OCI-LY3 (cell line): ENCODE data around the gene MPV17L2.

ENCODE experiments used
- H2AFZ ChIP-seq: fragments of 200-600, 300-600 bp; shearing (Covaris generic); 2 replicates; pipeline ENCODE4 v1.6.0; 2014; ENCODE audit warnings: antibody characterized with exemption, low read depth, low read length
- H3K27ac ChIP-seq: fragments of 200-600, 300-600 bp; sonication (generic); 2 replicates; pipeline ENCODE4 v1.5.1; 2014; ENCODE audit warnings: mild to moderate bottlenecking, low read length, moderate library complexity, mixed read lengths
- H3K27me3 ChIP-seq: fragments of 200-600, 300-600 bp; sonication (generic); 2 replicates; pipeline ENCODE4 v1.6.1; 2014; ENCODE audit warnings: low read depth, low read length, mixed read lengths
- H3K36me3 ChIP-seq: fragments of 200-600, 300-600 bp; sonication (generic); replicated peaks from 2 replicates; pipeline ENCODE3; 2014; ENCODE audit warnings: low read depth, low read length, mixed read lengths
- H3K4me1 ChIP-seq: fragments of 300-600, 200-600 bp; sonication (generic); 2 replicates; pipeline ENCODE4 v1.6.1; 2014; ENCODE audit warnings: low read length, mixed read lengths
- H3K4me2 ChIP-seq: fragments of 200-600, 300-600 bp; sonication (generic); 2 replicates; pipeline ENCODE4 v1.6.1; 2014; ENCODE audit warnings: low read length, mixed read lengths
- H3K4me3 ChIP-seq: fragments of 300-600, 200-600 bp; sonication (generic); 2 replicates; pipeline ENCODE4 v1.5.1; 2014; ENCODE audit warnings: antibody characterized with exemption, mild to moderate bottlenecking, low read length, moderate library complexity
- H3K79me2 ChIP-seq: fragments of 300-600, 200-600 bp; shearing (Covaris generic); 2 replicates; pipeline ENCODE4 v1.6.1; 2014; ENCODE audit warnings: mild to moderate bottlenecking, low read length, mixed read lengths
- H3K9ac ChIP-seq: fragments of 300-600, 200-600 bp; shearing (Covaris generic); 2 replicates; pipeline ENCODE4 v1.6.0; 2014; ENCODE audit warnings: mild to moderate bottlenecking, low read length, moderate library complexity
- H3K9me3 ChIP-seq: fragments of 200-600, 300-600 bp; shearing (Covaris generic); 2 replicates; pipeline ENCODE4 v1.6.1; 2014; ENCODE audit warnings: low read length, mixed read lengths; ENCODE audit not compliant: insufficient read depth
- H4K20me1 ChIP-seq: fragments of 200-600, 300-600 bp; sonication (generic); 2 replicates; pipeline ENCODE4 v1.6.1; 2016; ENCODE audit warnings: low read length, mixed read lengths; ENCODE audit not compliant: insufficient read depth
- CTCF ChIP-seq: fragments of 200-600, 300-600 bp; sonication (generic); IDR thresholded peaks from 2 replicates; pipeline ENCODE4 v1.5.1; 2014; ENCODE audit warnings: antibody characterized with exemption, low read length, low read depth
- EZH2phosphoT487 ChIP-seq: fragments of 200-600 bp; shearing (Covaris generic); IDR thresholded peaks from 2 replicates; pipeline ENCODE4 v1.6.1; 2018; ENCODE audit warnings: antibody characterized with exemption, mixed run types, low read depth

Gene MPV17L2

GRCh38 chr19:18155095-18156087, 37.6 kb upstream of the MPV17L2 start:
- Histone ChIP-seq H3K79me2 (peaks cover 13% of the 10 kb centered on the region; the same call in 1 of the 2 replicates), H3K9ac (no peak overlapping the region), H3K27ac (no peak overlapping the region), H3K4me2 (no peak overlapping the region), H3K36me3 (peaks cover 23% of the 10 kb centered on the region), H3K4me1 (peaks cover 19% of the 10 kb centered on the region), H4K20me1 (peaks cover 8% of the 10 kb centered on the region; the same call in 1 of the 2 replicates), H3K27me3 (no peaks in the 10 kb centered on the region), H3K9me3 (no peaks in the 10 kb centered on the region), H2AFZ (no peak overlapping the region), H3K4me3 (no peak overlapping the region)
- TF ChIP-seq CTCF (no peak), EZH2phosphoT487 (no peak)

DNA sequence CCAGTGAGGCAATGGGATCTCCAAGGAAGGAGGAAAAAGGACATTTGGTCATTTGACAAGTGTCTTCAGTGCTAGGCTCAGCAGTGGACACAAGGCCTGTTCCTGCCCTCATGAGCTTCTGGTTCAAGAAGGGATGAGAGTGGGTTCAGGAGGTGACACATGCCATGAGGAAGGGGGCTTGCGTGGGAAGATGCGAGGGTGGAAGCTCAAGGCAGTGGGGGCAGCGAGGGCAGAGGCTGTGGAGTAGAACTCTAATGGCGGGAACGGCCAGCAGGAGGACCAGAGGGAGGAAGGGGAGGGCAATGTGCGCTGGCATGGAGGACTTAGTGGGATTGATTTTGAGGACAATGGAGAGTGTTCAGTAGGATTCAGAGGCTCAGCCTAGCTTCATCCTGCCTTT, 36.8 kb upstream of the MPV17L2 start:
- Histone ChIP-seq H3K27me3 (no peaks in the 10 kb centered on the region), H3K9me3 (no peaks in the 10 kb centered on the region), H3K4me2 (no peak overlapping the region), H3K27ac (no peak overlapping the region), H2AFZ (no peak overlapping the region), H3K4me3 (no peak overlapping the region), H4K20me1 (peaks cover 8% of the 10 kb centered on the region; the same call in 1 of the 2 replicates), H3K36me3 (peaks cover 16% of the 10 kb centered on the region), H3K4me1 (peaks cover 24% of the 10 kb centered on the region), H3K9ac (no peak overlapping the region), H3K79me2 (peaks cover 13% of the 10 kb centered on the region; the same call in 1 of the 2 replicates)
- TF ChIP-seq EZH2phosphoT487 (no peak), CTCF (no peak)

- peaks cover 13% of the 10 kb centered on the region; the same call in 1 of the 2 replicates for H3K79me2 ChIP-seq
- no peak overlapping the region for H3K27ac ChIP-seq
- TF ChIP-seq CTCF (no peak), EZH2phosphoT487 (no peak)
- H3K36me3 ChIP-seq: peaks cover 17% of the 10 kb centered on the region
- H3K4me3 ChIP-seq: no peak overlapping the region
- no peaks in the 10 kb centered on the region for H3K9me3 ChIP-seq
- H3K27me3 ChIP-seq: no peaks in the 10 kb centered on the region
- no peak overlapping the region for H3K9ac ChIP-seq
- no peak overlapping the region for H3K4me2 ChIP-seq
- peaks cover 18% of the 10 kb centered on the region for H3K4me1 ChIP-seq
- H4K20me1 ChIP-seq: peaks cover 8% of the 10 kb centered on the region; the same call in 1 of the 2 replicates
- H2AFZ ChIP-seq: no peak overlapping the region
These were observed 36.1 kb upstream of the MPV17L2 start for GRCh38 chr19:18156841-18157464.
